GM04504 (cell line): ENCODE data around the gene DIAPH3.

ENCODE experiments used
- DNase-seq: peaks from one replicate; pipeline ENCODE4 v3.0.0-alpha.2; 2012; ENCODE audit warnings: low read depth

Gene DIAPH3

GRCh38 chr13:59635589-59635988 is 528.1 kb downstream of the DIAPH3 start:
- no peak for DNase-seq

GRCh38 chr13:59633290-59633689 is 530.4 kb downstream of the DIAPH3 start:
- no peak for DNase-seq

- DNase-seq = no peak
Measured at GRCh38 chr13:59631271-59631670, 532.5 kb downstream of the DIAPH3 start.

GRCh38 chr13:59625111-59625510 is 538.6 kb downstream of the DIAPH3 start:
- DNase-seq = no peak

- DNase-seq = no peak
Measured at GRCh38 chr13:59623206-59623915, 540.4 kb downstream of the DIAPH3 start.

GRCh38 chr13:59621773-59622172 is 542.0 kb downstream of the DIAPH3 start:
- DNase-seq = no peak
